ENCODE measurements around the gene HNRNPC.
"Not testable (repeated sequence)": the region's sequence is repeated elsewhere in the genome, so short reads cannot be mapped to it uniquely, and the experiment has no call there.

Gene HNRNPC

GRCh38 chr14:21185491-21185890 is 83.8 kb downstream of the HNRNPC start:
- 49 to 86% methylated on average over 2 to 3 of the region's 5 CpGs for WGBS, 2 experiments (ENCODE audit: insufficient coverage in 2 of 2)
- no peaks in the 10 kb centered on the region for H3K4me1 ChIP-seq (ENCODE audit: control insufficient read depth, insufficient read depth, low read length, poor library complexity, severe bottlenecking)
- no peaks in the 10 kb centered on the region for H3K36me3 ChIP-seq (ENCODE audit: control insufficient read depth, insufficient read depth, low read length)
- H3K27ac ChIP-seq (ENCODE audit: low read depth, low read length, severe bottlenecking) = no peak overlapping the region
- H3K4me3 ChIP-seq (ENCODE audit: extremely low read depth, insufficient read depth, low read length, poor library complexity, severe bottlenecking) = no peak overlapping the region
- H3K9me3 ChIP-seq (ENCODE audit: control insufficient read depth, low read length) = no peaks in the 10 kb centered on the region

GRCh38 chr14:21184254-21184653 is 85.0 kb downstream of the HNRNPC start:
- no peak overlapping the region for H3K27ac ChIP-seq (ENCODE audit: low read depth, low read length, severe bottlenecking)
- H3K9me3 ChIP-seq (ENCODE audit: control insufficient read depth, low read length) = no peaks in the 10 kb centered on the region
- H3K4me1 ChIP-seq (ENCODE audit: control insufficient read depth, insufficient read depth, low read length, poor library complexity, severe bottlenecking) = no peaks in the 10 kb centered on the region
- no peak overlapping the region for H3K4me3 ChIP-seq (ENCODE audit: extremely low read depth, insufficient read depth, low read length, poor library complexity, severe bottlenecking)
- no peaks in the 10 kb centered on the region for H3K36me3 ChIP-seq (ENCODE audit: control insufficient read depth, insufficient read depth, low read length)
- 80% methylated on average over 1 of the region's 1 CpG; no CpG with 5 or more reads in 1 of the 2 experiments for WGBS, 2 experiments (ENCODE audit: insufficient coverage in 2 of 2)

GRCh38 chr14:21182166-21182565 is 87.1 kb downstream of the HNRNPC start:
- Histone ChIP-seq H3K4me3 (ENCODE audit: extremely low read depth, insufficient read depth, low read length, poor library complexity, severe bottlenecking) (no peak overlapping the region), H3K4me1 (ENCODE audit: control insufficient read depth, insufficient read depth, low read length, poor library complexity, severe bottlenecking) (no peaks in the 10 kb centered on the region), H3K27ac (ENCODE audit: low read depth, low read length, severe bottlenecking) (no peak overlapping the region), H3K36me3 (ENCODE audit: control insufficient read depth, insufficient read depth, low read length) (no peaks in the 10 kb centered on the region), H3K9me3 (ENCODE audit: control insufficient read depth, low read length) (no peaks in the 10 kb centered on the region)
- WGBS, 2 experiments (ENCODE audit: insufficient coverage in 2 of 2) = no CpG with 5 or more reads among the region's 2 CpGs

- 67% methylated on average over 2 of the region's 2 CpGs; no CpG with 5 or more reads in 1 of the 2 experiments for WGBS, 2 experiments (ENCODE audit: insufficient coverage in 2 of 2)
- no peaks in the 10 kb centered on the region for H3K4me1 ChIP-seq (ENCODE audit: control insufficient read depth, insufficient read depth, low read length, poor library complexity, severe bottlenecking)
- H3K27ac ChIP-seq (ENCODE audit: low read depth, low read length, severe bottlenecking) = no peak overlapping the region
- H3K4me3 ChIP-seq (ENCODE audit: extremely low read depth, insufficient read depth, low read length, poor library complexity, severe bottlenecking) = no peak overlapping the region
- H3K9me3 ChIP-seq (ENCODE audit: control insufficient read depth, low read length) = no peaks in the 10 kb centered on the region
- H3K36me3 ChIP-seq (ENCODE audit: control insufficient read depth, insufficient read depth, low read length) = no peaks in the 10 kb centered on the region
Observed at GRCh38 chr14:21171128-21171527, 98.1 kb downstream of the HNRNPC start.

DNA sequence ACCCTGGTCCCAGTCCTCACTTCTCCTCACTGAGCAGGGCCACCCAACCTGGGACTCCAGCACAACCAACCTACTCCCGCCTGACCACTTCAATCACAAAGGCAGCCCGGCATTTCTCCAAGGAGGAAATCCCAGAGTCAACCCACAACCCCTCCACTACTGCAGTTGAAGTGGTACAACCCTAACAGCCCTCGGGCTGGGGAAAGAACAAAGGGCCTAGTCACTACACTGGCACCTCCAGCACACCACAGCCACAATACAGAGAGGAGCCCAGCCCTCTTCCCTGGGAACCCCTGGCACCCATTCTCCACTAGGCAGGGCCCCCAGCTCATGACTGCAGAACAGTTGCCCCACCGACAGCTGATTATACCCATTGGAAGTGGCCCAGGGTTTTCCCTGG is 99.7 kb downstream of the HNRNPC start:
- no peak overlapping the region for H3K27ac ChIP-seq (ENCODE audit: low read depth, low read length, severe bottlenecking)
- no peaks in the 10 kb centered on the region for H3K9me3 ChIP-seq (ENCODE audit: control insufficient read depth, low read length)
- no peak overlapping the region for H3K4me3 ChIP-seq (ENCODE audit: extremely low read depth, insufficient read depth, low read length, poor library complexity, severe bottlenecking)
- whole genome bisulfite sequencing, 2 experiments (ENCODE audit: insufficient coverage in 2 of 2) = 66 to 92% methylated on average over 2 to 4 of the region's 4 CpGs
- H3K4me1 ChIP-seq (ENCODE audit: control insufficient read depth, insufficient read depth, low read length, poor library complexity, severe bottlenecking) = no peaks in the 10 kb centered on the region
- no peaks in the 10 kb centered on the region for H3K36me3 ChIP-seq (ENCODE audit: control insufficient read depth, insufficient read depth, low read length)

- Histone ChIP-seq H3K4me1 (ENCODE audit: control insufficient read depth, insufficient read depth, low read length, poor library complexity, severe bottlenecking) (no peaks in the 10 kb centered on the region), H3K36me3 (ENCODE audit: control insufficient read depth, insufficient read depth, low read length) (no peaks in the 10 kb centered on the region), H3K9me3 (ENCODE audit: control insufficient read depth, low read length) (no peaks in the 10 kb centered on the region), H3K27ac (ENCODE audit: low read depth, low read length, severe bottlenecking) (no peak overlapping the region), H3K4me3 (ENCODE audit: extremely low read depth, insufficient read depth, low read length, poor library complexity, severe bottlenecking) (no peak overlapping the region)
- WGBS, 2 experiments (ENCODE audit: insufficient coverage in 2 of 2) = 81 to 100% methylated on average over 4 to 5 of the region's 8 CpGs
Observed at GRCh38 chr14:21168055-21168454, 101.2 kb downstream of the HNRNPC start.

- H3K4me1 ChIP-seq (ENCODE audit: control insufficient read depth, insufficient read depth, low read length, poor library complexity, severe bottlenecking); H3K27ac ChIP-seq (ENCODE audit: low read depth, low read length, severe bottlenecking); H3K9me3 ChIP-seq (ENCODE audit: control insufficient read depth, low read length); H3K4me3 ChIP-seq (ENCODE audit: extremely low read depth, insufficient read depth, low read length, poor library complexity, severe bottlenecking); H3K36me3 ChIP-seq (ENCODE audit: control insufficient read depth, insufficient read depth, low read length): not testable (repeated sequence)
- no CpG with 5 or more reads among the region's 1 CpG for WGBS, 2 experiments (ENCODE audit: insufficient coverage in 2 of 2)
Observed at GRCh38 chr14:21165670-21166069, 103.6 kb downstream of the HNRNPC start.

GRCh38 chr14:21165002-21165605 is 104.1 kb downstream of the HNRNPC start:
- not testable (repeated sequence) for H3K4me3 ChIP-seq (ENCODE audit: extremely low read depth, insufficient read depth, low read length, poor library complexity, severe bottlenecking); H3K36me3 ChIP-seq (ENCODE audit: control insufficient read depth, insufficient read depth, low read length); H3K9me3 ChIP-seq (ENCODE audit: control insufficient read depth, low read length); H3K4me1 ChIP-seq (ENCODE audit: control insufficient read depth, insufficient read depth, low read length, poor library complexity, severe bottlenecking); H3K27ac ChIP-seq (ENCODE audit: low read depth, low read length, severe bottlenecking)
- 66 to 81% methylated on average over 3 to 4 of the region's 7 CpGs for WGBS, 2 experiments (ENCODE audit: insufficient coverage in 2 of 2)

- Histone ChIP-seq H3K4me1 (ENCODE audit: control insufficient read depth, insufficient read depth, low read length, poor library complexity, severe bottlenecking) (no peaks in the 10 kb centered on the region), H3K4me3 (ENCODE audit: extremely low read depth, insufficient read depth, low read length, poor library complexity, severe bottlenecking) (no peak overlapping the region), H3K27ac (ENCODE audit: low read depth, low read length, severe bottlenecking) (no peak overlapping the region), H3K9me3 (ENCODE audit: control insufficient read depth, low read length) (no peaks in the 10 kb centered on the region), H3K36me3 (ENCODE audit: control insufficient read depth, insufficient read depth, low read length) (no peaks in the 10 kb centered on the region)
- 93 to 96% methylated on average over 2 of the region's 4 CpGs for whole genome bisulfite sequencing, 2 experiments (ENCODE audit: insufficient coverage in 2 of 2)
Observed at GRCh38 chr14:21163871-21164291, 105.4 kb downstream of the HNRNPC start.

- Histone ChIP-seq H3K4me1 (ENCODE audit: control insufficient read depth, insufficient read depth, low read length, poor library complexity, severe bottlenecking) (no peaks in the 10 kb centered on the region), H3K4me3 (ENCODE audit: extremely low read depth, insufficient read depth, low read length, poor library complexity, severe bottlenecking) (no peak overlapping the region), H3K27ac (ENCODE audit: low read depth, low read length, severe bottlenecking) (no peak overlapping the region), H3K9me3 (ENCODE audit: control insufficient read depth, low read length) (no peaks in the 10 kb centered on the region), H3K36me3 (ENCODE audit: control insufficient read depth, insufficient read depth, low read length) (no peaks in the 10 kb centered on the region)
- WGBS, 2 experiments (ENCODE audit: insufficient coverage in 2 of 2) = 80 to 92% methylated on average over 1 to 4 of the region's 5 CpGs
Observed at GRCh38 chr14:21162081-21162480, 107.2 kb downstream of the HNRNPC start.

DNA sequence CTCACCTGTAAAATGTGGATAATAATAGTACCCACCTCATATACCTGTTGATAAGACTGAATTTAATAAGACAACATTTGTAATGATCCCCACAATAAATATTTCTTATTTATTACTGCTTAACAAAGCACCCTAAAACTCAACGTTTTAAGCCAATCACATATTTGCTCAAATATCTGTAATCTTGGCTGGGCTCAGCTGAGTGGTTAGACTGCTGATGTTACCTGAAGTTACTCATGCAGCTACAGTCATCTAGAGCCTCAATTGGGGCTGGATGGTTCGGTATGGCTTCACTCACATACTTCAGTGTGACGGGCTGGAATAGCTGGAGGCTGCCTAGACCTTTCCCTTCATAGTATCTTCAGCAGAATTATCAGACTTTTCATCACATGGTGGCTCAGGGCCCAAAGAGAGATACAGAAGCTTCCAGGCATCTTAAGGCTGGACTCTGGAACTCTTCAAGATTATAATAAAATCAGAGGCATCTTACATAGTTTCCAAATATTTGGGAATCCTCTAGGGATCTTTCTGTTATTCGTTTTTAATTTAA is 109.1 kb downstream of the HNRNPC start:
- WGBS, 2 experiments (ENCODE audit: insufficient coverage in 2 of 2) = 63 to 87% methylated on average over 1 to 3 of the region's 4 CpGs
- Histone ChIP-seq H3K36me3 (ENCODE audit: control insufficient read depth, insufficient read depth, low read length) (no peaks in the 10 kb centered on the region), H3K4me1 (ENCODE audit: control insufficient read depth, insufficient read depth, low read length, poor library complexity, severe bottlenecking) (no peaks in the 10 kb centered on the region), H3K27ac (ENCODE audit: low read depth, low read length, severe bottlenecking) (no peak overlapping the region), H3K9me3 (ENCODE audit: control insufficient read depth, low read length) (no peaks in the 10 kb centered on the region), H3K4me3 (ENCODE audit: extremely low read depth, insufficient read depth, low read length, poor library complexity, severe bottlenecking) (no peak overlapping the region)
